K562 (cell line): ENCODE data around the gene TMEM217. TPM values are rescaled to one million over a fixed set of nuclear protein-coding genes. Genes with fewer than 3 reads are reported as not detected.

ENCODE experiments used
- BCOR ChIP-seq: fragments of 450-650 bp; IDR thresholded peaks from 2 replicates; pipeline ENCODE4 v1.6.1; 2016
- CBX8 ChIP-seq: fragments of 200-600 bp; sonication (generic); IDR thresholded peaks from 2 replicates; pipeline ENCODE4 v1.6.1; 2012; ENCODE audit warnings: borderline replicate concordance, mixed run types, low read depth, mild to moderate bottlenecking, moderate library complexity, mixed read lengths, low read length, control low read depth, inconsistent platforms; ENCODE audit not compliant: poor library complexity, severe bottlenecking; ENCODE audit errors: extremely low read depth
- CXXC5 ChIP-seq: fragments of 250-450 bp; sonication (Bioruptor Pico); IDR thresholded peaks from 2 replicates; pipeline ENCODE4 v1.8.0; 2022; ENCODE audit warnings: inconsistent platforms, mild to moderate bottlenecking, moderate library complexity
- FOS ChIP-seq: IDR thresholded peaks from 3 replicates; pipeline ENCODE4 v1.6.1; 2011; ENCODE audit not compliant: insufficient read length; ENCODE audit errors: extremely low read depth
- FOXA1 ChIP-seq: fragments of 450-650 bp; IDR thresholded peaks from 2 replicates; pipeline ENCODE4 v1.6.1; 2016; ENCODE audit warnings: mild to moderate bottlenecking, borderline replicate concordance
- FOXP1 ChIP-seq: sonication (generic); formaldehyde crosslinking; IDR thresholded peaks from 2 replicates; pipeline ENCODE4 v1.8.0; 2022; ENCODE audit warnings: mild to moderate bottlenecking, missing genetic modification reagents
- HDAC2 ChIP-seq: fragments of 450-650 bp; IDR thresholded peaks from 2 replicates; pipeline ENCODE4 v1.6.1; 2016; ENCODE audit warnings: mild to moderate bottlenecking
- MAFF ChIP-seq: IDR thresholded peaks from 2 replicates; pipeline ENCODE4 v1.6.1; 2012; ENCODE audit warnings: low read length, improper control_type of control experiment
- RHOXF2B ChIP-seq: fragments of 250-450 bp; sonication (Bioruptor Pico); conservative IDR thresholded peaks from 2 replicates; pipeline ENCODE4 v1.5.1; 2021
- SAFB ChIP-seq: fragments of 200-400 bp; formaldehyde crosslinking; IDR thresholded peaks from 2 replicates; pipeline ENCODE4 v1.6.1; 2017; ENCODE audit warnings: low read depth, low read length, borderline replicate concordance
- SIX5 ChIP-seq, 2 experiments: IDR thresholded peaks; 2 replicates each; pipeline ENCODE4 v1.6.1; 2011; ENCODE audit warnings: low read length in 2 of 2, borderline replicate concordance in 1 of 2, low read depth in 1 of 2, mild to moderate bottlenecking in 1 of 2, moderate library complexity in 1 of 2; ENCODE audit not compliant: insufficient read depth in 1 of 2
- ZEB2 ChIP-seq: fragments of 450-650 bp; IDR thresholded peaks from 2 replicates; pipeline ENCODE4 v1.6.1; 2016
- ZNF253 ChIP-seq: fragments of 250-450 bp; sonication (Bioruptor Pico); conservative IDR thresholded peaks from 2 replicates; pipeline ENCODE4 v1.6.1; 2021; ENCODE audit warnings: mild to moderate bottlenecking
- polyA plus RNA-seq, 8 experiments: library from polyadenylated mRNA; depleted of rRNA in 4 of 8; stranded (reverse) in 5 of 8; unstranded in 3 of 8; fragments of >200 nt; fragmentation: Nextera tagmentation in 2 of 8; fragmentation: Illumina TruSeq in 1 of 8; extraction: Ambion mirVana in 2 of 8; extraction: Trizol in 1 of 8; gene quantifications; 2 replicates each; pipeline versions ENCODE4 v1.2.1 to v1.2.3, GENCODE V29; 2011 to 2014; ENCODE audit warnings: inconsistent platforms in 1 of 8, missing spikeins in 1 of 8
- total RNA-seq, 7 experiments: library from RNA; depleted of rRNA in 6 of 7; stranded (reverse); fragments of >200 nt in 6 of 7; fragmentation: Illumina TruSeq in 2 of 7; extraction: Trizol in 2 of 7; gene quantifications; 2 replicates each; pipeline versions ENCODE4 v1.2.1 to v1.2.3, GENCODE V29; 2011 to 2021; ENCODE audit warnings: low replicate concordance in 1 of 7
- TF ChIP-seq, protein P1 (sequence below): fragments of 200-800 bp; sonication (Bioruptor generic); IDR thresholded peaks from 2 replicates; pipeline ENCODE4 v1.6.1; 2017; ENCODE audit warnings: missing genetic modification characterization, missing compliant biosample characterization
- TF ChIP-seq, protein P2 (sequence below), 2 experiments: fragments of 450-650 bp in 1 of 2; sonication (generic) in 1 of 2; formaldehyde crosslinking in 1 of 2; IDR thresholded peaks; 2 replicates each; pipeline versions ENCODE4 v1.7.1 to v1.9.0; 2016 to 2022; ENCODE audit warnings: inconsistent platforms in 1 of 2, mild to moderate bottlenecking in 1 of 2, missing genetic modification reagents in 1 of 2
- TF ChIP-seq, protein P3 (sequence below): fragments of 250-450 bp; sonication (Bioruptor Pico); IDR thresholded peaks from 2 replicates; pipeline ENCODE4 v1.8.0; 2022; ENCODE audit warnings: moderate library complexity, mild to moderate bottlenecking, inconsistent platforms

TMEM217 gene
- total and polyA plus RNA-seq, 9 of the 15 experiments (the other 6 are each of a cell fraction or from before 2014, with no cell fraction given): 1.3 to 8.0 (median 1.9) TPM

DNA sequence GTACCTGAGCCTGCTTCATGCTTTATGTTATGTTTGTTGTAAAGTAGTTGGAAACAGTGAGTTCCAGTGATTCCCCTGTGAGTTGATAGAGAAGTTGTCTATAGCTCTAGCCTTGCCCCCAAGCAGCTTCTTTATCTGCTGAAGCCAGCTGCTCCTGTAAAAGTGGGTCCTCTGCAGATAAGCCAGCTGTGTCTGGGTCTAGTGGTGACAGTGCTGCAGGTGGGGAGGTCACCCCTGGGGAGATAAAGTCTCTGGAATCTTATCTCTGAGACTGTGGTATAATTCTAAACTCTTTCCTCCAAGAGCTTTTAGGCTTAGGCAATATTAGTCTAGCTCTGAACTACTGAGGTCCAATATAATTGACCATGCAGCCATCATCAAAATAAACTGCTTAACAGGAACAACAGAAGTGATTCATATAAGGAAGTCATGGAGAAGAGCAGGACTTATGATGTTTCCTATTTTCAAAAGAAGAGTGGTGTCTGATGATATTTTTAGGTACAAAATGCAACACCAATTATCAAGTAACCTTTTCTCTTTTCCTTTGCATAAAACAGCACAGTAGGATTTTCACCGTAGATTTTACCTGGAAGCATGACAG lies 44.2 kb upstream of the TMEM217 start (continued):
- TF ChIP-seq SAFB (no peak), BCOR (peak; percentile 90), FOXP1 (CRISPR knock-in tag) (peak; percentile 55; the same call in 1 of the 2 replicates), FOXA1 (no peak), FOS (no peak), RHOXF2B (CRISPR knock-in tag) (peak; percentile 85; the same call in 1 of the 2 replicates), ZNF253 (CRISPR knock-in tag) (no peak), HDAC2 (peak; percentile 97), SIX5 (IDR thresholded peaks at IDR 0.05; ENCODE audit: borderline replicate concordance in 1 of 2, insufficient read depth in 1 of 2, low read depth in 1 of 2, low read length in 2 of 2) (no peak), MAFF (peak; percentile 53; the same call in 1 of the 2 replicates), ZEB2 (peak; percentile 99), CBX8 (no peak), CXXC5 (CRISPR knock-in tag) (peak; percentile 93)
- TF ChIP-seq, protein P1, sequence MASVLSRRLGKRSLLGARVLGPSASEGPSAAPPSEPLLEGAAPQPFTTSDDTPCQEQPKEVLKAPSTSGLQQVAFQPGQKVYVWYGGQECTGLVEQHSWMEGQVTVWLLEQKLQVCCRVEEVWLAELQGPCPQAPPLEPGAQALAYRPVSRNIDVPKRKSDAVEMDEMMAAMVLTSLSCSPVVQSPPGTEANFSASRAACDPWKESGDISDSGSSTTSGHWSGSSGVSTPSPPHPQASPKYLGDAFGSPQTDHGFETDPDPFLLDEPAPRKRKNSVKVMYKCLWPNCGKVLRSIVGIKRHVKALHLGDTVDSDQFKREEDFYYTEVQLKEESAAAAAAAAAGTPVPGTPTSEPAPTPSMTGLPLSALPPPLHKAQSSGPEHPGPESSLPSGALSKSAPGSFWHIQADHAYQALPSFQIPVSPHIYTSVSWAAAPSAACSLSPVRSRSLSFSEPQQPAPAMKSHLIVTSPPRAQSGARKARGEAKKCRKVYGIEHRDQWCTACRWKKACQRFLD: peak; percentile 99
- TF ChIP-seq, protein P2, sequence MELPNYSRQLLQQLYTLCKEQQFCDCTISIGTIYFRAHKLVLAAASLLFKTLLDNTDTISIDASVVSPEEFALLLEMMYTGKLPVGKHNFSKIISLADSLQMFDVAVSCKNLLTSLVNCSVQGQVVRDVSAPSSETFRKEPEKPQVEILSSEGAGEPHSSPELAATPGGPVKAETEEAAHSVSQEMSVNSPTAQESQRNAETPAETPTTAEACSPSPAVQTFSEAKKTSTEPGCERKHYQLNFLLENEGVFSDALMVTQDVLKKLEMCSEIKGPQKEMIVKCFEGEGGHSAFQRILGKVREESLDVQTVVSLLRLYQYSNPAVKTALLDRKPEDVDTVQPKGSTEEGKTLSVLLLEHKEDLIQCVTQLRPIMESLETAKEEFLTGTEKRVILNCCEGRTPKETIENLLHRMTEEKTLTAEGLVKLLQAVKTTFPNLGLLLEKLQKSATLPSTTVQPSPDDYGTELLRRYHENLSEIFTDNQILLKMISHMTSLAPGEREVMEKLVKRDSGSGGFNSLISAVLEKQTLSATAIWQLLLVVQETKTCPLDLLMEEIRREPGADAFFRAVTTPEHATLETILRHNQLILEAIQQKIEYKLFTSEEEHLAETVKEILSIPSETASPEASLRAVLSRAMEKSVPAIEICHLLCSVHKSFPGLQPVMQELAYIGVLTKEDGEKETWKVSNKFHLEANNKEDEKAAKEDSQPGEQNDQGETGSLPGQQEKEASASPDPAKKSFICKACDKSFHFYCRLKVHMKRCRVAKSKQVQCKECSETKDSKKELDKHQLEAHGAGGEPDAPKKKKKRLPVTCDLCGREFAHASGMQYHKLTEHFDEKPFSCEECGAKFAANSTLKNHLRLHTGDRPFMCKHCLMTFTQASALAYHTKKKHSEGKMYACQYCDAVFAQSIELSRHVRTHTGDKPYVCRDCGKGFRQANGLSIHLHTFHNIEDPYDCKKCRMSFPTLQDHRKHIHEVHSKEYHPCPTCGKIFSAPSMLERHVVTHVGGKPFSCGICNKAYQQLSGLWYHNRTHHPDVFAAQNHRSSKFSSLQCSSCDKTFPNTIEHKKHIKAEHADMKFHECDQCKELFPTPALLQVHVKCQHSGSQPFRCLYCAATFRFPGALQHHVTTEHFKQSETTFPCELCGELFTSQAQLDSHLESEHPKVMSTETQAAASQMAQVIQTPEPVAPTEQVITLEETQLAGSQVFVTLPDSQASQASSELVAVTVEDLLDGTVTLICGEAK (IDR thresholded peaks at IDR 0.05): peak; percentile 36; the same call in 1 of the 2 replicates
- TF ChIP-seq, protein P2 (CRISPR knock-in tag; IDR thresholded peaks at IDR 0.05): no peak
- TF ChIP-seq, protein P3, sequence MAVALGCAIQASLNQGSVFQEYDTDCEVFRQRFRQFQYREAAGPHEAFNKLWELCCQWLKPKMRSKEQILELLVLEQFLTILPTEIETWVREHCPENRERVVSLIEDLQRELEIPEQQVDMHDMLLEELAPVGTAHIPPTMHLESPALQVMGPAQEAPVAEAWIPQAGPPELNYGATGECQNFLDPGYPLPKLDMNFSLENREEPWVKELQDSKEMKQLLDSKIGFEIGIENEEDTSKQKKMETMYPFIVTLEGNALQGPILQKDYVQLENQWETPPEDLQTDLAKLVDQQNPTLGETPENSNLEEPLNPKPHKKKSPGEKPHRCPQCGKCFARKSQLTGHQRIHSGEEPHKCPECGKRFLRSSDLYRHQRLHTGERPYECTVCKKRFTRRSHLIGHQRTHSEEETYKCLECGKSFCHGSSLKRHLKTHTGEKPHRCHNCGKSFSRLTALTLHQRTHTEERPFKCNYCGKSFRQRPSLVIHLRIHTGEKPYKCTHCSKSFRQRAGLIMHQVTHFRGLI: peak; percentile 95
